ENCODE data around the gene DYNLT1. TPM values are rescaled to one million over a fixed set of nuclear protein-coding genes. Genes with fewer than 3 reads are reported as not detected.

The DYNLT1 gene
- total and polyA plus RNA-seq, 2 experiments from 2014 or later: 60.9 to 241 TPM

DNA sequence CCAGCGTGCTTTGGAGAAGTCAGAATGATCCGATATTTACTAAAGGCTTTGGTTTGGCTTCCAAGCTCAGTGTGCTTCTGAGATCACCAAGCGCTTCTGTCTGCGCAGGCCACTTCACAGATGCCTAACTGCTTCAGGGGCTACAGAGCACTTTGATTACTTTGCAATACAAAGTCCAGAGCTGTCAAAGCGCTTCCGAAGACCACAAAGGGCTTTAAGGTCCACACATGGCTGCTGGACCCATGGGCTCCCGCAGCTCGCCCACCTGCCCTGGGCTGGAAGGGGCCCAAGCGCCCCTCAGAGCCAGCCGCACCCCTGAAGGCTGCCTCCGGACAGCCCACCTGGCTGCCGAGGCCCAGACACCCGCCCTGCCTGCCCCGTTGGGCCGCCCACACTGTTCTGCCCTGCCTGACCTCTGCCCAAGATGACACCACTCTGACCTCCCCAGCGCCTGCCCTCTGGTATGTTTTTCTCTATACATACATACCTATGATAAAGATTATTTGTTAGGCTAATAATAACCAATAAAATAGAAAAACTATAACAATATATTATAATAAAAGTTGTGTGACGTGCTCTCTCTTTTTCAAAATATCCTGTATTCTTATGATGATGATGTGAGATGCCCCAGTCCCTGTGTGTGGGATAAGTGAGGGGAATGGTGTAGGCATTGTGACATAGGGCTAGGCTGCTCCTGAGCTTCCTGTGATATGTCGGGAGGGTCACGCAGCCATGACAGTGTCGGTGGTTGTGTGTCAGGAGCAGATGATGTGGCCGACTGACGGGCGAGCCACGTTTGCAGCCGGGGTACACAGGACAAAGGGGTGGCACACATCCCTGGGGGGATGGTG, 22.6 kb downstream of the DYNLT1 start:
- no peak for ATAC-seq
- Histone ChIP-seq H4K20me1 (replicated peaks; ENCODE audit: insufficient read depth) (no peaks in the 10 kb centered on the region; the same call in 1 of the 2 replicates), H2AFZ (no peak overlapping the region), H3K36me3 (ENCODE audit: insufficient read depth) (peaks cover 5% of the 10 kb centered on the region), H3K27ac (ENCODE audit: low read depth) (no peak overlapping the region), H3K79me2 (replicated peaks; ENCODE audit: insufficient read depth) (peaks cover 7% of the 10 kb centered on the region; the same call in 1 of the 2 replicates), H3K4me1 (ENCODE audit: insufficient read depth) (no peaks in the 10 kb centered on the region), H3K4me3 (no peak overlapping the region), H3F3A (replicated peaks; ENCODE audit: low read depth) (no peaks in the 10 kb centered on the region), H3K9me2 (ENCODE audit: insufficient read depth) (no peaks in the 10 kb centered on the region), H3K27me3 (ENCODE audit: insufficient read depth) (no peaks in the 10 kb centered on the region), H3K4me2 (no peak overlapping the region)
- no peaks in the 10 kb centered on the region for H3K9me3 Mint-ChIP-seq
- no peak overlapping the region for H3K27ac Mint-ChIP-seq
- H3K4me1 Mint-ChIP-seq: peaks cover 3% of the 10 kb centered on the region; the same call in 1 of the 3 replicates
- TF ChIP-seq, protein P1, sequence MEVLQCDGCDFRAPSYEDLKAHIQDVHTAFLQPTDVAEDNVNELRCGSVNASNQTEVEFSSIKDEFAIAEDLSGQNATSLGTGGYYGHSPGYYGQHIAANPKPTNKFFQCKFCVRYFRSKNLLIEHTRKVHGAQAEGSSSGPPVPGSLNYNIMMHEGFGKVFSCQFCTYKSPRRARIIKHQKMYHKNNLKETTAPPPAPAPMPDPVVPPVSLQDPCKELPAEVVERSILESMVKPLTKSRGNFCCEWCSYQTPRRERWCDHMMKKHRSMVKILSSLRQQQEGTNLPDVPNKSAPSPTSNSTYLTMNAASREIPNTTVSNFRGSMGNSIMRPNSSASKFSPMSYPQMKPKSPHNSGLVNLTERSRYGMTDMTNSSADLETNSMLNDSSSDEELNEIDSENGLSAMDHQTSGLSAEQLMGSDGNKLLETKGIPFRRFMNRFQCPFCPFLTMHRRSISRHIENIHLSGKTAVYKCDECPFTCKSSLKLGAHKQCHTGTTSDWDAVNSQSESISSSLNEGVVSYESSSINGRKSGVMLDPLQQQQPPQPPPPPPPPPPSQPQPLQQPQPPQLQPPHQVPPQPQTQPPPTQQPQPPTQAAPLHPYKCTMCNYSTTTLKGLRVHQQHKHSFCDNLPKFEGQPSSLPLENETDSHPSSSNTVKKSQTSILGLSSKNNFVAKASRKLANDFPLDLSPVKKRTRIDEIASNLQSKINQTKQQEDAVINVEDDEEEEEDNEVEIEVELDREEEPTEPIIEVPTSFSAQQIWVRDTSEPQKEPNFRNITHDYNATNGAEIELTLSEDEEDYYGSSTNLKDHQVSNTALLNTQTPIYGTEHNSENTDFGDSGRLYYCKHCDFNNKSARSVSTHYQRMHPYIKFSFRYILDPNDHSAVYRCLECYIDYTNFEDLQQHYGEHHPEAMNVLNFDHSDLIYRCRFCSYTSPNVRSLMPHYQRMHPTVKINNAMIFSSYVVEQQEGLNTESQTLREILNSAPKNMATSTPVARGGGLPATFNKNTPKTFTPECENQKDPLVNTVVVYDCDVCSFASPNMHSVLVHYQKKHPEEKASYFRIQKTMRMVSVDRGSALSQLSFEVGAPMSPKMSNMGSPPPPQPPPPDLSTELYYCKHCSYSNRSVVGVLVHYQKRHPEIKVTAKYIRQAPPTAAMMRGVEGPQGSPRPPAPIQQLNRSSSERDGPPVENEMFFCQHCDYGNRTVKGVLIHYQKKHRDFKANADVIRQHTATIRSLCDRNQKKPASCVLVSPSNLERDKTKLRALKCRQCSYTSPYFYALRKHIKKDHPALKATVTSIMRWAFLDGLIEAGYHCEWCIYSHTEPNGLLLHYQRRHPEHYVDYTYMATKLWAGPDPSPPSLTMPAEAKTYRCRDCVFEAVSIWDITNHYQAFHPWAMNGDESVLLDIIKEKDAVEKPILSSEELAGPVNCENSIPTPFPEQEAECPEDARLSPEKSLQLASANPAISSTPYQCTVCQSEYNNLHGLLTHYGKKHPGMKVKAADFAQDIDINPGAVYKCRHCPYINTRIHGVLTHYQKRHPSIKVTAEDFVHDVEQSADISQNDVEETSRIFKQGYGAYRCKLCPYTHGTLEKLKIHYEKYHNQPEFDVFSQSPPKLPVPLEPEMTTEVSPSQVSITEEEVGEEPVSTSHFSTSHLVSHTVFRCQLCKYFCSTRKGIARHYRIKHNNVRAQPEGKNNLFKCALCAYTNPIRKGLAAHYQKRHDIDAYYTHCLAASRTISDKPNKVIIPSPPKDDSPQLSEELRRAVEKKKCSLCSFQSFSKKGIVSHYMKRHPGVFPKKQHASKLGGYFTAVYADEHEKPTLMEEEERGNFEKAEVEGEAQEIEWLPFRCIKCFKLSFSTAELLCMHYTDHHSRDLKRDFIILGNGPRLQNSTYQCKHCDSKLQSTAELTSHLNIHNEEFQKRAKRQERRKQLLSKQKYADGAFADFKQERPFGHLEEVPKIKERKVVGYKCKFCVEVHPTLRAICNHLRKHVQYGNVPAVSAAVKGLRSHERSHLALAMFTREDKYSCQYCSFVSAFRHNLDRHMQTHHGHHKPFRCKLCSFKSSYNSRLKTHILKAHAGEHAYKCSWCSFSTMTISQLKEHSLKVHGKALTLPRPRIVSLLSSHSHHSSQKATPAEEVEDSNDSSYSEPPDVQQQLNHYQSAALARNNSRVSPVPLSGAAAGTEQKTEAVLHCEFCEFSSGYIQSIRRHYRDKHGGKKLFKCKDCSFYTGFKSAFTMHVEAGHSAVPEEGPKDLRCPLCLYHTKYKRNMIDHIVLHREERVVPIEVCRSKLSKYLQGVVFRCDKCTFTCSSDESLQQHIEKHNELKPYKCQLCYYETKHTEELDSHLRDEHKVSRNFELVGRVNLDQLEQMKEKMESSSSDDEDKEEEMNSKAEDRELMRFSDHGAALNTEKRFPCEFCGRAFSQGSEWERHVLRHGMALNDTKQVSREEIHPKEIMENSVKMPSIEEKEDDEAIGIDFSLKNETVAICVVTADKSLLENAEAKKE (CRISPR knock-in tag; IDR thresholded peaks at IDR 0.05): no peak
- no peak for TF ChIP-seq ZNF331 (CRISPR knock-in tag; IDR thresholded peaks at IDR 0.05; ENCODE audit: low read depth)
- TF ChIP-seq STAT1 (IDR thresholded peaks at IDR 0.05; ENCODE audit: unreplicated experiment): no peak
- TF ChIP-seq, protein P2, sequence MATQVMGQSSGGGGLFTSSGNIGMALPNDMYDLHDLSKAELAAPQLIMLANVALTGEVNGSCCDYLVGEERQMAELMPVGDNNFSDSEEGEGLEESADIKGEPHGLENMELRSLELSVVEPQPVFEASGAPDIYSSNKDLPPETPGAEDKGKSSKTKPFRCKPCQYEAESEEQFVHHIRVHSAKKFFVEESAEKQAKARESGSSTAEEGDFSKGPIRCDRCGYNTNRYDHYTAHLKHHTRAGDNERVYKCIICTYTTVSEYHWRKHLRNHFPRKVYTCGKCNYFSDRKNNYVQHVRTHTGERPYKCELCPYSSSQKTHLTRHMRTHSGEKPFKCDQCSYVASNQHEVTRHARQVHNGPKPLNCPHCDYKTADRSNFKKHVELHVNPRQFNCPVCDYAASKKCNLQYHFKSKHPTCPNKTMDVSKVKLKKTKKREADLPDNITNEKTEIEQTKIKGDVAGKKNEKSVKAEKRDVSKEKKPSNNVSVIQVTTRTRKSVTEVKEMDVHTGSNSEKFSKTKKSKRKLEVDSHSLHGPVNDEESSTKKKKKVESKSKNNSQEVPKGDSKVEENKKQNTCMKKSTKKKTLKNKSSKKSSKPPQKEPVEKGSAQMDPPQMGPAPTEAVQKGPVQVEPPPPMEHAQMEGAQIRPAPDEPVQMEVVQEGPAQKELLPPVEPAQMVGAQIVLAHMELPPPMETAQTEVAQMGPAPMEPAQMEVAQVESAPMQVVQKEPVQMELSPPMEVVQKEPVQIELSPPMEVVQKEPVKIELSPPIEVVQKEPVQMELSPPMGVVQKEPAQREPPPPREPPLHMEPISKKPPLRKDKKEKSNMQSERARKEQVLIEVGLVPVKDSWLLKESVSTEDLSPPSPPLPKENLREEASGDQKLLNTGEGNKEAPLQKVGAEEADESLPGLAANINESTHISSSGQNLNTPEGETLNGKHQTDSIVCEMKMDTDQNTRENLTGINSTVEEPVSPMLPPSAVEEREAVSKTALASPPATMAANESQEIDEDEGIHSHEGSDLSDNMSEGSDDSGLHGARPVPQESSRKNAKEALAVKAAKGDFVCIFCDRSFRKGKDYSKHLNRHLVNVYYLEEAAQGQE (IDR thresholded peaks at IDR 0.05; ENCODE audit: unreplicated experiment): no peak
- no peak for TF ChIP-seq JUNB (IDR thresholded peaks at IDR 0.05; ENCODE audit: unreplicated experiment)
- no peak for TF ChIP-seq NANOG (IDR thresholded peaks at IDR 0.05; ENCODE audit: borderline replicate concordance)
- H3K4me3 Mint-ChIP-seq: no peak overlapping the region
- H3K36me3 Mint-ChIP-seq (ENCODE audit: low read depth): peaks cover 70% of the 10 kb centered on the region
- H3K27me3 Mint-ChIP-seq (ENCODE audit: insufficient read depth, low read depth, poor library complexity): peaks cover 12% of the 10 kb centered on the region
- no peak for DNase-seq (ENCODE audit: low spot score)

Measured in GM23338 (cell line).